ENCODE results near the gene SPOCK1.

DNA sequence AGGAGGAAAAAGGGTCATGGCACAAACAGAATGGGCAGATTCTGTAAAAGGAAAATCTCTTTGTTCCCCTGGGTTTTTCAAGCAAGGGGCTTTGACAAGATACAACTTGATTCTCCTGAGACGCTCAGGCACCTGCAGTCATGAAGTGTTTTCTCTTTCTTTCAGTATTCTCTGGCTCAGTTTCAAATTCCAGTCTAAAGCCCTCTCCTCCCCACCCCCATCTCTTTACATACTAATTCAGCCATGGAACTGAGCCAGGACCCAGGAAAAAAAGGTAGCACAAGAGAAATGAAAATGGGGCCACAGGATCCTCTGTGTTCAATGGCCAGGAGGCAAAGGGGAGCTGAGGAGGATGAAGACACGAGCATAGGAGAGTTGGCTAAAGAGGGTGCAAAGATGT is 408.4 kb downstream of the SPOCK1 start:
- TF ChIP-seq FOXA1 (IDR thresholded peaks at IDR 0.05), result no peak
- no peak for TF ChIP-seq BHLHE40 (IDR thresholded peaks at IDR 0.05; ENCODE audit: borderline replicate concordance)
- TF ChIP-seq NFRKB (IDR thresholded peaks at IDR 0.05), result no peak
- no peak for TF ChIP-seq CTBP1 (IDR thresholded peaks at IDR 0.05; ENCODE audit: borderline replicate concordance)
- TF ChIP-seq ARNT (IDR thresholded peaks at IDR 0.05), result no peak
- no peak for TF ChIP-seq PKNOX1 (IDR thresholded peaks at IDR 0.05)
- no peak for TF ChIP-seq SP1 (IDR thresholded peaks at IDR 0.05)
- TF ChIP-seq ELF4 (IDR thresholded peaks at IDR 0.05), result no peak
- TF ChIP-seq SUZ12 (IDR thresholded peaks at IDR 0.05), result no peak
- no peak for TF ChIP-seq FOXM1 (IDR thresholded peaks at IDR 0.05; ENCODE audit: borderline replicate concordance)
- TF ChIP-seq FOXK2 (IDR thresholded peaks at IDR 0.05), result no peak
- TF ChIP-seq LEF1 (IDR thresholded peaks at IDR 0.05; ENCODE audit: borderline replicate concordance), result no peak
- no peak for TF ChIP-seq L3MBTL2 (conservative IDR thresholded peaks at IDR 0.05)

Measured in HEK293T (cell line).